GM12873 (cell line): Measurements from ENCODE around the gene NDUFAF3.

Experiments
- TF ChIP-seq, protein P1 (sequence below): IDR thresholded peaks from 2 replicates; pipeline ENCODE4 v1.5.1; 2012; ENCODE audit warnings: low read depth, mild to moderate bottlenecking, moderate library complexity, low read length, control low read depth; ENCODE audit not compliant: insufficient read depth; ENCODE audit errors: missing control alignments

The NDUFAF3 gene

DNA sequence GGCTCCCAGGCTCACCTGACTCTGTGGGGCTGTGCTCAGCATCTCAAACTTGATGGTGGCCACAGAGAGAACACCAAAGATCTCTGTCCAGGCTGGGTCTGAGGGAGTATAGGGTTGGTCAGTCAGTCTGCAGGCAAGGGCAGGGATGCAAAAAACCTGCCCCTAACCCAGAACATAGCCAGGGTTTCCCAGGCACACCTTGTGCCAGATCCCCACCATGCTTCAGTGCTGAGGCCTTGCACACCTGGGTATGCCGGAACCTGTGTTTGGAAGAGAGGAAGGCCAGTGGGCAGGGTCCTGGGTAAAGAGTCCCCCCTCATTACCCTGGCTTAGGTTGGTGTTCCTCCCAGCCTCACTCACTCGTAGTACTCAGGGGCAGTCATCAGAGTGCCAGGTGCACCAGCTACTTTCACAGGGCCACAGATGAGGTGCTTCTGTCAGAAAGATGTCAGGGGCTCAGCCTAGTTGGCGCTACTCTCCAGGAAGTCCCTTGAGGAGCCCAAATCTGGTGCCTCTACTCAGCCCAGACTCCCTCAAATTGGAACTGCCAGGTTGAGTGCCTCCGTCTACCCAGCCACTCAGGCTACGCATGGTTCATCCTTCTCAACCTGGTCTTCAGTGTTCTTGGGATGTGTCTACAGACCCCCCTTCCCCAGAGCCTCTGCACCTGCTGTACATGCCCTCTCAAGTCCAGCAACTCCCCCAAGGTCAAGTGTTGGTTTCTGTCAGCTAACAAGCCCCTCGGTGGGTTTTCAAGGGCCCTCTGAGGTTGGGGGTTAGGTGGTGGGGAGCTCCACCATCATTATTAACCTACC, 5.3 kb upstream of the NDUFAF3 start:
- TF ChIP-seq, protein P1, sequence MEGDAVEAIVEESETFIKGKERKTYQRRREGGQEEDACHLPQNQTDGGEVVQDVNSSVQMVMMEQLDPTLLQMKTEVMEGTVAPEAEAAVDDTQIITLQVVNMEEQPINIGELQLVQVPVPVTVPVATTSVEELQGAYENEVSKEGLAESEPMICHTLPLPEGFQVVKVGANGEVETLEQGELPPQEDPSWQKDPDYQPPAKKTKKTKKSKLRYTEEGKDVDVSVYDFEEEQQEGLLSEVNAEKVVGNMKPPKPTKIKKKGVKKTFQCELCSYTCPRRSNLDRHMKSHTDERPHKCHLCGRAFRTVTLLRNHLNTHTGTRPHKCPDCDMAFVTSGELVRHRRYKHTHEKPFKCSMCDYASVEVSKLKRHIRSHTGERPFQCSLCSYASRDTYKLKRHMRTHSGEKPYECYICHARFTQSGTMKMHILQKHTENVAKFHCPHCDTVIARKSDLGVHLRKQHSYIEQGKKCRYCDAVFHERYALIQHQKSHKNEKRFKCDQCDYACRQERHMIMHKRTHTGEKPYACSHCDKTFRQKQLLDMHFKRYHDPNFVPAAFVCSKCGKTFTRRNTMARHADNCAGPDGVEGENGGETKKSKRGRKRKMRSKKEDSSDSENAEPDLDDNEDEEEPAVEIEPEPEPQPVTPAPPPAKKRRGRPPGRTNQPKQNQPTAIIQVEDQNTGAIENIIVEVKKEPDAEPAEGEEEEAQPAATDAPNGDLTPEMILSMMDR = no peak

DNA sequence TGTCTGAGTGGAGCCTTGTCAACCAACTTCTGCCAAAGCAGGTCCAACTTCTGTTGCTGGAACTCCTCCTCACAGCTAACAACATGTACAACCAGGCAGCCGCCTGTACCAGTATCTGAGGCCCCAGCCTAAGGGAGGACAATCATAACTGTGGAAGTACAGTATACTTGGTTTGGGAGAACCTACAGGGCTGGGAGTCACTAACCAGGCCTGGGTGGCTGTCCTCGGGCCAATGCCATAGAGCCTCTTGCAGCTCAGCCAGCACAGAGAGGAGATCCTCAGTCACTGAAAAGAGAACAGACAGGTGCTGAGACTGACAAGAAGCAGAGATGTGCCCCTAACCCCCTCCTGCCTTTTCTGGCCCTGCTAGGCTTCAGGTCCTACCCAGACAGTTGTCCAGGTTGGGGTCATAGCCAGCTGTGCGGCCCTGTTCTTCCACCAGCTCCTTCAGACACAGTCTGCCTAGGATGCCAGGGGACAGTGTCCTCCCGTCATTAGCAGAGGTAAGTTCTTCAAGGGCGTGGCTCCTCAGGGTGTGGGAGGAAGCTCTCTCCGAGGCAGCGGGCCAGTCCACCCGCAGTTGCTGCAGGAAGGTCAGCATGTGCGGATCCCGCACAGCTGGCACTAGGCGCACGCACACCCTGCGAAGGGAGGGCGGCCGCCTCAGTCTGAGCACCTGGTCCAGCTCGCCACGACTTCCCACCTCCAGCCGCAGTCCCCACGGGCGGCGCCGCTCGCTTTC, 4.5 kb upstream of the NDUFAF3 start:
- TF ChIP-seq, protein P1 = no peak

DNA sequence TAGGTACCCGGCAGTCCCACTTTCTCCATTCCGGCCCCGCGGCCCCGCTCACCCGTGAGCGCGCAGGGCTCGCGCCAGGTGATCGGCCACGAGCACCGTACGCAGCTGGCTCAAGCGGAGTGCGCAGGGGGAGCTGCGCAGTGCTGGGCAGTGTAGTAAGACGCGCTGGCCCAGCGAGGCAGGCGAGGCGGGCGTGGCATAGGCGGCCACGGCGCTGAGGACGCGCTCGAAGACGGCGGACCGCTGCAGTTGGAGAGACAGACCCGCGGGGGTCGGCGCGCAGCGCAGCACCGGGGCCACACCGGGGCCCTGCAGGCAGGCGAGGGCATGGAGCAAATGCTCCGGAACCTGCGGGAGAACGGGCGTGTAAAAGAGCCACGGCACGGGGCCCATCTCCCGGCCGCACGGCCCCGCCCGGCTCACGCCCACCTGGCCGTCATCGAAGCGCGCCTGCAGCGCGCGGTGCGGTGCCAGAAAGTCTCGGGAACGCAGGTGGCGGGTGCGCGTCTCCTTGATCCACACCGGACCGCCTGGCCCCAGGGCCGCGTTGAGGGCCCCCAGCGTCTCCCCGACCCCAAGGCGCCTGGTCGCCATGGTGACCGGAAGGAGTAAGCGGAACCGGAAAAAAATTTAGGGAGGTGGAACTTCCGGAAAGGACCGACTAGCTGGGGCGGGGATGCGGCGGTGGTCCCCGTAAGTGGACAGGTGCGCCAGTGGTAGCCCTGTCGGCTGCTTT, 3.8 kb upstream of the NDUFAF3 start, which contains the start of gene DALRD3:
DALRD3 (minus strand) TSS at position 610 of the 736 bp plus-strand sequence; CDS start at position 594, 16 bp downstream.
- TF ChIP-seq, protein P1 = no peak

DNA sequence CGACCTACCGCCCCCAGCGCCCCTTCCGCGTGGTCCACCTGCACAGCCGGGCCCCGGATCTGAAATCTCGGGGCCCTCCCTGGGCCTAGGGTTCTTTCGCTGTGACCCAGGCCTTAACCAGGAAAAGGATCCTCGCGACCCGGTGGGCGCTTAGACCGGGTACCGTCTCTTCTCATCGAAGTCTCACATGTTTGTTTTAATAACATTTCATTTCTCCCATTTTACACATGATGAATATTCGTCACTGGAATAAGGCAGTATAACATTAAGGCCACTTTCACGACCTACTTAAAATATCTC, 3.3 kb upstream of the NDUFAF3 start:
- TF ChIP-seq, protein P1 = no peak

DNA sequence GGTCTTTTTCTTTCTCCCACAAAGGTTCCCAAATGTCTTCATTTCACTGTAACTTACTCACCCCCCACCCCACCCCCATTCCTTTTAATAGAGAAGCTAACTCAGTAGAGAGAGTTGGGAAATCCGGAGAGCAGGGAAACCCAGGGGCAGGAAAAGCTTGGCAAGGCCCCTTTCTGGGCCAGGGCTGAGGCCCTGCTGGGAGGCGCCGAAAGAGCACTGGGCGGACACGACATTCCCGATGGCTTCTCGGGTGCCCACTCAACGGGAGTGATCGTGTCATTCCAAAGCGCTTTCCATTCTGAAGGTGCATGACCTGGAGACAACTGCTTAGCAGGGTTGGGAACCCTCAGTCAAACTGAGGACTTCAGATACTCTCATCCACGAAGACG, 2.0 kb upstream of the NDUFAF3 start:
- TF ChIP-seq, protein P1 = no peak

DNA sequence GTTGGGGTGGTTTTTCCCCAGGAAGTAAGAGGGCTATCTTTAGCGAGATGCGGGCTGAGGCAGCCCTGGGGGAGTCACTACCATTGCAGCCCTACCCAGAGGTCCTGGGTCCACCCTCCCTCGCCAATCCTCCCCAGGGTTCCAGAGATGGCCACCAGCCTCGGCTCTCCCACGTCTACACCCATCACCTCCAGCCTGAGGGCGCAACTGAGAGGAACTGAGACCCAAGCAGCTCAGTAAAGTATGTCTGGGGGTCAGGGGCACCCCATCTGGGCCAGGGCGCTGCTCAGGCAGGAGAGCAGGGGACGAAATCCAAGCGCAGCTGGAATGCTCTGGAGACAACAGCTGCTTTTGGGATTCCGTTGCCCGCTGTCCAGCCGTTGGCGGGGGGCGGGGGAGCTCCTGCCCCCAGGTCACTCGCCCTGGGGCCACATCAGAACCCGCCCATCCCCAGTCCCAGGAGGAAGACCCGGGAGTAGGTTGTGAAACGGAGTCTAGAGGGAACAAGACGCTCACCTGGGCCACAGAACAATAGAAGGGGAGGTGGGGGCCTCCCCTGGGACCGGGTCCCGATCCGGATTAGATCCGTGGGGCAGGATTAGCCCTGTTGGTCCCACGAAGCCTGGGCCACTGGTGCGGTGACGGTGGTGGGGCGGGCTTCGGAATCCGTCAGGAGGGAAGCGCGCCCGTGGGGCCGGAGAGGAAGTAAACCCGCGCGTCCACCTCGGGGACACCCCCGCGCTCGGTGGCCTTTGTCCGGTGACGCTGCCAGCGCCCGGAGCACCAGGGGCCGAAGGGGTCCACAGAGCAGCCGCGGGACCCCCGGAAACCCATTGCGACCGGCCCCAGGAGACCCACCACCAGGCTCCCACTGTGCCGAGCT, 1.4 kb upstream of the NDUFAF3 start:
- TF ChIP-seq, protein P1 = no peak
